A549 (cell line): ENCODE data around the gene SHE.

Source experiments
- BCL3 ChIP-seq: fragments of >200 bp; sonication (Bioruptor Twin); formaldehyde crosslinking; IDR thresholded peaks from 3 replicates; pipeline ENCODE4 v1.6.1; 2016
- CTCF ChIP-seq: fragments of >200 bp; sonication (Bioruptor Twin); formaldehyde crosslinking; IDR thresholded peaks from 3 replicates; pipeline ENCODE4 v1.5.1; 2016
- EP300 ChIP-seq, 2 experiments: fragments of >200 bp; sonication (Bioruptor Twin); formaldehyde crosslinking; IDR thresholded peaks; 2 replicates in 1 of 2; 3 replicates in 1 of 2; pipeline ENCODE4 v1.6.1; 2016 to 2017
- HDAC2 ChIP-seq: fragments of 200-600 bp; sonication (generic); IDR thresholded peaks from 2 replicates; pipeline ENCODE4 v1.6.1; 2016
- NFE2L2 ChIP-seq: fragments of 150-350 bp; conservative IDR thresholded peaks from 2 replicates; pipeline ENCODE4 v1.6.1; 2014; ENCODE audit warnings: low read length
- PHF8 ChIP-seq: fragments of 200-600 bp; sonication (generic); IDR thresholded peaks from 2 replicates; pipeline ENCODE4 v1.6.1; 2016; ENCODE audit warnings: low read depth, mild to moderate bottlenecking, antibody characterized with exemption, moderate library complexity, borderline replicate concordance
- POLR2A ChIP-seq: IDR thresholded peaks from 2 replicates; pipeline ENCODE4 v1.6.1; 2012; ENCODE audit warnings: mild to moderate bottlenecking, low read length
- POLR2AphosphoS2 ChIP-seq: conservative IDR thresholded peaks from 2 replicates; pipeline ENCODE4 v1.6.1; 2012; ENCODE audit warnings: low read length, improper control_type of control experiment, inconsistent platforms
- RAD21 ChIP-seq, 2 experiments: fragments of >200 bp in 1 of 2; sonication (Bioruptor Twin) in 1 of 2; formaldehyde crosslinking in 1 of 2; IDR thresholded peaks in 1 of 2; conservative IDR thresholded peaks in 1 of 2; 2 replicates in 1 of 2; 3 replicates in 1 of 2; pipeline ENCODE4 v1.6.1; 2012 to 2018; ENCODE audit warnings: inconsistent platforms in 1 of 2
- RFX5 ChIP-seq: fragments of 450-650 bp; IDR thresholded peaks from 2 replicates; pipeline ENCODE4 v1.7.1; 2014; ENCODE audit warnings: antibody characterized with exemption, mild to moderate bottlenecking, moderate library complexity
- RNF2 ChIP-seq: fragments of 200-600 bp; sonication (generic); IDR thresholded peaks from 2 replicates; pipeline ENCODE4 v1.6.1; 2016; ENCODE audit warnings: low read depth, mild to moderate bottlenecking, antibody characterized with exemption, moderate library complexity, borderline replicate concordance
- SREBF2 ChIP-seq: fragments of 450-650 bp; IDR thresholded peaks from 2 replicates; pipeline ENCODE4 v1.6.1; 2014; ENCODE audit warnings: mild to moderate bottlenecking, moderate library complexity

GRCh38 chr1:154435599-154436200 is 66.5 kb downstream of the SHE start:
- TF ChIP-seq POLR2AphosphoS2 (no peak), CTCF (no peak), EP300 (IDR thresholded peaks at IDR 0.05) (no peak), HDAC2 (no peak), PHF8 (no peak), RNF2 (no peak), POLR2A (no peak), RFX5 (no peak), RAD21 (conservative IDR thresholded peaks at IDR 0.05 in 1 of 2, IDR thresholded peaks at IDR 0.05 in 1 of 2) (no peak), BCL3 (no peak), SREBF2 (no peak), NFE2L2 (no peak)
